OCI-M2 (cell line): Measurements from ENCODE around the gene PPP1R14B.

Source experiments
- DNase-seq: peaks from one replicate; lab custom pipeline; 2025; ENCODE audit not compliant: unreplicated experiment; lab: John Stamatoyannopoulos, UW

Gene PPP1R14B

GRCh38 chr11:64211181-64211872, 35.4 kb downstream of the PPP1R14B start:
- DNase-seq = no peak

GRCh38 chr11:64210301-64211020, 36.3 kb downstream of the PPP1R14B start:
- no peak for DNase-seq

- DNase-seq = no peak
Observed at GRCh38 chr11:64209563-64209843, 37.2 kb downstream of the PPP1R14B start.

GRCh38 chr11:64208796-64209562, 37.8 kb downstream of the PPP1R14B start:
- no peak for DNase-seq

- no peak for DNase-seq
Observed at GRCh38 chr11:64208086-64208795, 38.5 kb downstream of the PPP1R14B start.

GRCh38 chr11:64207256-64208085, 39.3 kb downstream of the PPP1R14B start:
- DNase-seq = peak; percentile 53

GRCh38 chr11:64206457-64207255, 40.1 kb downstream of the PPP1R14B start, which contains the start of gene FERMT3:
TSS of gene FERMT3 (plus strand) at chr11:64206721. CDS start at chr11:64207365, 644 bp downstream.
- DNase-seq = no peak

- DNase-seq = peak; percentile 44
Observed at GRCh38 chr11:64204464-64204989, 42.2 kb downstream of the PPP1R14B start.

GRCh38 chr11:64204080-64204440, 42.7 kb downstream of the PPP1R14B start:
- DNase-seq = no peak

- DNase-seq = no peak
Observed at GRCh38 chr11:64203421-64204079, 43.2 kb downstream of the PPP1R14B start.

GRCh38 chr11:64202992-64203391, 43.8 kb downstream of the PPP1R14B start:
- no peak for DNase-seq

- DNase-seq = no peak
Observed at GRCh38 chr11:64201543-64201942, 45.2 kb downstream of the PPP1R14B start.

- DNase-seq = no peak
Observed at GRCh38 chr11:64198511-64198910, 48.2 kb downstream of the PPP1R14B start.

- no peak for DNase-seq
Observed at GRCh38 chr11:64196626-64197025, 50.1 kb downstream of the PPP1R14B start.
